HFF-Myc (cell line): ENCODE results near the gene URB1.
"Not testable (repeated sequence)": the region's sequence is repeated elsewhere in the genome, so short reads cannot be mapped to it uniquely, and the experiment has no call there.

Source experiments
- DNase-seq: peaks from one replicate; pipeline ENCODE4 v3.0.0-alpha.2; 2011; ENCODE audit warnings: low read depth; ENCODE audit errors: extremely low read depth
- H3K4me3 ChIP-seq: replicated peaks from 2 replicates; pipeline ENCODE4 v1.5.1; 2011; ENCODE audit warnings: low read depth, mild to moderate bottlenecking, control low read depth, low read length
- CTCF ChIP-seq: IDR thresholded peaks from 2 replicates; pipeline ENCODE4 v1.5.1; 2012; ENCODE audit warnings: mild to moderate bottlenecking, low read depth, low read length, control low read depth; ENCODE audit errors: missing control alignments

URB1 gene

GRCh38 chr21:32372755-32373154, 20.1 kb downstream of the URB1 start:
- no peak overlapping the region for H3K4me3 ChIP-seq
- no peak for DNase-seq
- no peak for TF ChIP-seq CTCF

DNA sequence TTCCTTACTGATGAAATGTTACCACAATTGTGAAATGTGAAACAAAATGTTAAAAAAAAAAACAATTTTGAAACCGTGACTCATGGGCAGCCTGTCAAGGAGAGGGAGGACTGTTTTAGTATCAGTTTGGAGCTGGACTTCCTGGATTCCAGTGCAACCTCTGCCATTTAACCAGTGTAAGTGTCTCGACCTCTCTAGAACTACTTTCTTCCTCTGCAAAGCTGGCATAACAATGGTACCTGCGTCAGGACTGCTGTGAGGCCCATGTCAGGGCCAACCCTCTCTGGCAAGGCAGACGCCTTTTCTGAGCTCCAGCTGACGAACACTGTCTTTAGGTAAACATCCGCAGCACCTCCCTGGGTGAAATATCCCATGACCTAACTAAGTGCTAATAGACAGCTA, 20.9 kb downstream of the URB1 start:
- DNase-seq, result no peak
- H3K4me3 ChIP-seq, result no peak overlapping the region
- no peak for TF ChIP-seq CTCF

- H3K4me3 ChIP-seq, result no peak overlapping the region
- no peak for TF ChIP-seq CTCF
- no peak for DNase-seq
Measured at GRCh38 chr21:32370998-32371766, 21.6 kb downstream of the URB1 start.

- not testable (repeated sequence) for DNase-seq, H3K4me3 ChIP-seq
Measured at GRCh38 chr21:32368961-32369360, 23.9 kb downstream of the URB1 start.

DNA sequence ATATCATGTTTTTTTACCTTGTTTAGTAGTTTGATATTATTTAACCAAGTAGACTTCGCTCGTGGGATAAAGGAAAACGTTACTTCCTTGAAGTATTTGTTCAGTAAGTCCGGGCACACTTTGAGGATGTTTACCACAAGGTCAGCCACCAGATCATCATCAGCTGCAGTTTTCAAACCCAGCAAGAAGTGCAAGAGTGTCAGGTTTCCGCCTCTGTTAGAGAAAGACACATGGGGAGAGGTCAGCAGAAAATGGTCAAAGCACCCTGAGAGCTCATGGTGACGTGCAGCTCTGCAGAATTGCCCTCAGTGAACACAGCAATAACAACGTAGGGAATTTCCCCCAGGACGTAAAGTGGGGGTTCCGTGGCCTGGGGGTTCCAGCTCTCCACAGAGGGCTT, 24.4 kb downstream of the URB1 start:
- no peak overlapping the region for H3K4me3 ChIP-seq
- no peak for DNase-seq
- no peak for TF ChIP-seq CTCF

- no peak overlapping the region for H3K4me3 ChIP-seq
- DNase-seq, result no peak
- no peak for TF ChIP-seq CTCF
Measured at GRCh38 chr21:32367158-32367557, 25.7 kb downstream of the URB1 start.

- no peak for TF ChIP-seq CTCF
- DNase-seq, result no peak
- no peak overlapping the region for H3K4me3 ChIP-seq
Measured at GRCh38 chr21:32366191-32366590, 26.6 kb downstream of the URB1 start.
